ENCODE data around the gene CIAO3.

The CIAO3 gene

DNA sequence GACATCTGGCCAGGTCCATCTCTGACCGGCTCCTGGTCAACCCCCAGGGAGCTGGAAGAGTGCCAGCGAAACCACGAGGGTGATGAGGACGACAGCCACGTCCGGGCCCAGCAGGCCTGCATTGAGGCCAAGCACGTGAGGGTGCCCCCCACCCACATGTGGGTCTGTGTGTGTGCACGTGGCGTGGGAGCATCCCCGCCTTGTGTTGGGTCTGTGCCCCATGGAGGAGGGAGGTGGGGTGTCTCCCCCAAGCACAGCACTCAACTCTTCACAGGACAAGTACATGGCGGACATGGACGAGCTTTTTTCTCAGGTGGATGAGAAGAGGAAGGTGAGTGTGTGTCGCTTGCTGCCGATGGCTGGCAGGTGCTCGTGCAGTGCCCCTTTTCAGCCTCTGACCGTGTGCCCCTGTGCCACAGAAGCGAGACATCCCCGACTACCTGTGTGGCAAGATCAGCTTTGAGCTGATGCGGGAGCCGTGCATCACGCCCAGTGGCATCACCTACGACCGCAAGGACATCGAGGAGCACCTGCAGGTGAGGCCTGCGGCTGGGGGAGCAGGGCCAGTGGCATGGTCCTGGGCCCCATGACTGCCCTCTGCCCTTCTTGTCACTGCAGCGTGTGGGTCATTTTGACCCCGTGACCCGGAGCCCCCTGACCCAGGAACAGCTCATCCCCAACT is 58.9 kb downstream of the CIAO3 start:
- Histone ChIP-seq H3K4me1 (ENCODE audit: control insufficient read depth, insufficient read depth, low read length) (peaks cover 14% of the 10 kb centered on the region; the same call in 1 of the 2 replicates), H3K4me3 (ENCODE audit: low read depth, low read length) (peak overlapping the region; percentile 82), H3K27ac (ENCODE audit: extremely low read depth, low read depth, low read length) (peak overlapping the region; percentile 97), H3K9me3 (ENCODE audit: control insufficient read depth, insufficient read depth, low read depth, low read length) (no peaks in the 10 kb centered on the region), H3K36me3 (ENCODE audit: control insufficient read depth in 2 of 2, insufficient read depth in 1 of 2, low read length in 2 of 2) (peaks cover 3 to 54% of the 10 kb centered on the region in 2 experiments; a peak in 1 of 3 replicates)
- ChIA-PET CTCF (interaction anchor here (0.6 to 1.1 kb wide), 5 partner anchors 14 to 376 kb away, joined by 3 to 5 read pairs (median 3); no protein-coding TSS in a partner anchor), POLR2A (interaction anchor here (0.6 to 5.4 kb wide), 7 partner anchors 8 to 130 kb away, joined by 3 to 57 read pairs (median 6); partner anchors contain the start of genes ANTKMT, RHOT2 and WDR24)
- TF ChIP-seq, protein P1, sequence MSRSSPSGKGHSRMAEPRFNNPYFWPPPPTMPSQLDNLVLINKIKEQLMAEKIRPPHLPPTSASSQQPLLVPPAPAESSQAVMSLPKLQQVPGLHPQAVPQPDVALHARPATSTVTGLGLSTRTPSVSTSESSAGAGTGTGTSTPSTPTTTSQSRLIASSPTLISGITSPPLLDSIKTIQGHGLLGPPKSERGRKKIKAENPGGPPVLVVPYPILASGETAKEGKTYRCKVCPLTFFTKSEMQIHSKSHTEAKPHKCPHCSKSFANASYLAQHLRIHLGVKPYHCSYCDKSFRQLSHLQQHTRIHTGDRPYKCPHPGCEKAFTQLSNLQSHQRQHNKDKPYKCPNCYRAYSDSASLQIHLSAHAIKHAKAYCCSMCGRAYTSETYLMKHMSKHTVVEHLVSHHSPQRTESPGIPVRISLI (tag by site-specific recombination; IDR thresholded peaks at IDR 0.05) = no peak
- TF ChIP-seq, protein P2, sequence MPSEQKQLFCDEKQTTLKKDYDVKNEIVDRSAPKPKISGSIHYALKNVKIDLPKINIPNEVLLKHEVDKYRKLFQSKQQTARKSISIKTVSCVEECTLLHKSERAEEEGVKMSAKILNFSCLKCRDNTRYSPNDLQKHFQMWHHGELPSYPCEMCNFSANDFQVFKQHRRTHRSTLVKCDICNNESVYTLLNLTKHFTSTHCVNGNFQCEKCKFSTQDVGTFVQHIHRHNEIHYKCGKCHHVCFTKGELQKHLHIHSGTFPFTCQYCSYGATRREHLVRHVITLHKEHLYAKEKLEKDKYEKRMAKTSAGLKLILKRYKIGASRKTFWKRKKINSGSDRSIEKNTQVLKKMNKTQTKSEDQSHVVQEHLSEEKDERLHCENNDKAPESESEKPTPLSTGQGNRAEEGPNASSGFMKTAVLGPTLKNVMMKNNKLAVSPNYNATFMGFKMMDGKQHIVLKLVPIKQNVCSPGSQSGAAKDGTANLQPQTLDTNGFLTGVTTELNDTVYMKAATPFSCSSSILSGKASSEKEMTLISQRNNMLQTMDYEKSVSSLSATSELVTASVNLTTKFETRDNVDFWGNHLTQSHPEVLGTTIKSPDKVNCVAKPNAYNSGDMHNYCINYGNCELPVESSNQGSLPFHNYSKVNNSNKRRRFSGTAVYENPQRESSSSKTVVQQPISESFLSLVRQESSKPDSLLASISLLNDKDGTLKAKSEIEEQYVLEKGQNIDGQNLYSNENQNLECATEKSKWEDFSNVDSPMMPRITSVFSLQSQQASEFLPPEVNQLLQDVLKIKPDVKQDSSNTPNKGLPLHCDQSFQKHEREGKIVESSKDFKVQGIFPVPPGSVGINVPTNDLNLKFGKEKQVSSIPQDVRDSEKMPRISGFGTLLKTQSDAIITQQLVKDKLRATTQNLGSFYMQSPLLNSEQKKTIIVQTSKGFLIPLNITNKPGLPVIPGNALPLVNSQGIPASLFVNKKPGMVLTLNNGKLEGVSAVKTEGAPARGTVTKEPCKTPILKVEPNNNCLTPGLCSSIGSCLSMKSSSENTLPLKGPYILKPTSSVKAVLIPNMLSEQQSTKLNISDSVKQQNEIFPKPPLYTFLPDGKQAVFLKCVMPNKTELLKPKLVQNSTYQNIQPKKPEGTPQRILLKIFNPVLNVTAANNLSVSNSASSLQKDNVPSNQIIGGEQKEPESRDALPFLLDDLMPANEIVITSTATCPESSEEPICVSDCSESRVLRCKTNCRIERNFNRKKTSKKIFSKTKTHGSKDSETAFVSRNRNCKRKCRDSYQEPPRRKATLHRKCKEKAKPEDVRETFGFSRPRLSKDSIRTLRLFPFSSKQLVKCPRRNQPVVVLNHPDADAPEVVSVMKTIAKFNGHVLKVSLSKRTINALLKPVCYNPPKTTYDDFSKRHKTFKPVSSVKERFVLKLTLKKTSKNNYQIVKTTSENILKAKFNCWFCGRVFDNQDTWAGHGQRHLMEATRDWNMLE (tag by site-specific recombination; conservative IDR thresholded peaks at IDR 0.05; ENCODE audit: low read depth) = no peak
- TF ChIP-seq ZNF785 (tag by site-specific recombination; IDR thresholded peaks at IDR 0.05) = no peak
- TF ChIP-seq, protein P3, sequence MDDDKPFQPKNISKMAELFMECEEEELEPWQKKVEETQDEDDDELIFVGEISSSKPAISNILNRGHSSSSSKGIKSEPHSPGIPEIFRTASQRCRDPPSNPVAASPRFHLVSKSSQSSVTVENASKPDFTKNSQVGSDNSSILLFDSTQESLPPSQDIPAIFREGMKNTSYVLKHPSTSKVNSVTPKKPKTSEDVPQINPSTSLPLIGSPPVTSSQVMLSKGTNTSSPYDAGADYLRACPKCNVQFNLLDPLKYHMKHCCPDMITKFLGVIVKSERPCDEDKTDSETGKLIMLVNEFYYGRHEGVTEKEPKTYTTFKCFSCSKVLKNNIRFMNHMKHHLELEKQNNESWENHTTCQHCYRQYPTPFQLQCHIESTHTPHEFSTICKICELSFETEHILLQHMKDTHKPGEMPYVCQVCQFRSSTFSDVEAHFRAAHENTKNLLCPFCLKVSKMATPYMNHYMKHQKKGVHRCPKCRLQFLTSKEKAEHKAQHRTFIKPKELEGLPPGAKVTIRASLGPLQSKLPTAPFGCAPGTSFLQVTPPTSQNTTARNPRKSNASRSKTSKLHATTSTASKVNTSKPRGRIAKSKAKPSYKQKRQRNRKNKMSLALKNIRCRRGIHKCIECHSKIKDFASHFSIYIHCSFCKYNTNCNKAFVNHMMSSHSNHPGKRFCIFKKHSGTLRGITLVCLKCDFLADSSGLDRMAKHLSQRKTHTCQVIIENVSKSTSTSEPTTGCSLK (tag by site-specific recombination; IDR thresholded peaks at IDR 0.05) = no peak
- no peak for TF ChIP-seq ZBTB48 (tag by site-specific recombination; IDR thresholded peaks at IDR 0.05)
- TF ChIP-seq MZF1 (tag by site-specific recombination; IDR thresholded peaks at IDR 0.05; ENCODE audit: borderline replicate concordance) = peak; percentile 51; the same call in 1 of the 2 replicates
- TF ChIP-seq SP2 (tag by site-specific recombination; IDR thresholded peaks at IDR 0.05) = no peak
- no peak for TF ChIP-seq ZNF157 (tag by site-specific recombination; IDR thresholded peaks at IDR 0.05)
- TF ChIP-seq, protein P4, sequence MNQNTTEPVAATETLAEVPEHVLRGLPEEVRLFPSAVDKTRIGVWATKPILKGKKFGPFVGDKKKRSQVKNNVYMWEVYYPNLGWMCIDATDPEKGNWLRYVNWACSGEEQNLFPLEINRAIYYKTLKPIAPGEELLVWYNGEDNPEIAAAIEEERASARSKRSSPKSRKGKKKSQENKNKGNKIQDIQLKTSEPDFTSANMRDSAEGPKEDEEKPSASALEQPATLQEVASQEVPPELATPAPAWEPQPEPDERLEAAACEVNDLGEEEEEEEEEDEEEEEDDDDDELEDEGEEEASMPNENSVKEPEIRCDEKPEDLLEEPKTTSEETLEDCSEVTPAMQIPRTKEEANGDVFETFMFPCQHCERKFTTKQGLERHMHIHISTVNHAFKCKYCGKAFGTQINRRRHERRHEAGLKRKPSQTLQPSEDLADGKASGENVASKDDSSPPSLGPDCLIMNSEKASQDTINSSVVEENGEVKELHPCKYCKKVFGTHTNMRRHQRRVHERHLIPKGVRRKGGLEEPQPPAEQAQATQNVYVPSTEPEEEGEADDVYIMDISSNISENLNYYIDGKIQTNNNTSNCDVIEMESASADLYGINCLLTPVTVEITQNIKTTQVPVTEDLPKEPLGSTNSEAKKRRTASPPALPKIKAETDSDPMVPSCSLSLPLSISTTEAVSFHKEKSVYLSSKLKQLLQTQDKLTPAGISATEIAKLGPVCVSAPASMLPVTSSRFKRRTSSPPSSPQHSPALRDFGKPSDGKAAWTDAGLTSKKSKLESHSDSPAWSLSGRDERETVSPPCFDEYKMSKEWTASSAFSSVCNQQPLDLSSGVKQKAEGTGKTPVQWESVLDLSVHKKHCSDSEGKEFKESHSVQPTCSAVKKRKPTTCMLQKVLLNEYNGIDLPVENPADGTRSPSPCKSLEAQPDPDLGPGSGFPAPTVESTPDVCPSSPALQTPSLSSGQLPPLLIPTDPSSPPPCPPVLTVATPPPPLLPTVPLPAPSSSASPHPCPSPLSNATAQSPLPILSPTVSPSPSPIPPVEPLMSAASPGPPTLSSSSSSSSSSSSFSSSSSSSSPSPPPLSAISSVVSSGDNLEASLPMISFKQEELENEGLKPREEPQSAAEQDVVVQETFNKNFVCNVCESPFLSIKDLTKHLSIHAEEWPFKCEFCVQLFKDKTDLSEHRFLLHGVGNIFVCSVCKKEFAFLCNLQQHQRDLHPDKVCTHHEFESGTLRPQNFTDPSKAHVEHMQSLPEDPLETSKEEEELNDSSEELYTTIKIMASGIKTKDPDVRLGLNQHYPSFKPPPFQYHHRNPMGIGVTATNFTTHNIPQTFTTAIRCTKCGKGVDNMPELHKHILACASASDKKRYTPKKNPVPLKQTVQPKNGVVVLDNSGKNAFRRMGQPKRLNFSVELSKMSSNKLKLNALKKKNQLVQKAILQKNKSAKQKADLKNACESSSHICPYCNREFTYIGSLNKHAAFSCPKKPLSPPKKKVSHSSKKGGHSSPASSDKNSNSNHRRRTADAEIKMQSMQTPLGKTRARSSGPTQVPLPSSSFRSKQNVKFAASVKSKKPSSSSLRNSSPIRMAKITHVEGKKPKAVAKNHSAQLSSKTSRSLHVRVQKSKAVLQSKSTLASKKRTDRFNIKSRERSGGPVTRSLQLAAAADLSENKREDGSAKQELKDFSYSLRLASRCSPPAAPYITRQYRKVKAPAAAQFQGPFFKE (tag by site-specific recombination; IDR thresholded peaks at IDR 0.05; ENCODE audit: borderline replicate concordance) = no peak
- TF ChIP-seq ZNF560 (tag by site-specific recombination; IDR thresholded peaks at IDR 0.05; ENCODE audit: borderline replicate concordance) = no peak
- TF ChIP-seq YY2 (tag by site-specific recombination; IDR thresholded peaks at IDR 0.05) = no peak; the same call in 1 of the 2 replicates
- TF ChIP-seq, protein P5, sequence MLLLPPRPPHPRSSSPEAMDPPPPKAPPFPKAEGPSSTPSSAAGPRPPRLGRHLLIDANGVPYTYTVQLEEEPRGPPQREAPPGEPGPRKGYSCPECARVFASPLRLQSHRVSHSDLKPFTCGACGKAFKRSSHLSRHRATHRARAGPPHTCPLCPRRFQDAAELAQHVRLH (tag by site-specific recombination; IDR thresholded peaks at IDR 0.05) = peak; percentile 32; the same call in 1 of the 2 replicates
- TF ChIP-seq KLF7 (tag by site-specific recombination; IDR thresholded peaks at IDR 0.05; ENCODE audit: borderline replicate concordance) = no peak; the same call in 1 of the 2 replicates
- TF ChIP-seq ZNF138 (tag by site-specific recombination; IDR thresholded peaks at IDR 0.05; ENCODE audit: borderline replicate concordance) = no peak
- TF ChIP-seq ZNF175 (tag by site-specific recombination; IDR thresholded peaks at IDR 0.05) = no peak
- no peak for TF ChIP-seq ZBTB26 (tag by site-specific recombination; optimal IDR thresholded peaks at IDR 0.05)
- peak; percentile 97 for TF ChIP-seq PATZ1 (tag by site-specific recombination; IDR thresholded peaks at IDR 0.05)
